HG02885 (cell line): ENCODE data around the gene DESI2.

Experiments
- ATAC-seq: cut with Tn5 transposase; IDR thresholded peaks from one replicate; pipeline ENCODE4 v1.9.1; 2021; ENCODE audit warnings: mild to moderate bottlenecking; ENCODE audit not compliant: unreplicated experiment, poor library complexity

Gene DESI2

GRCh38 chr1:244749230-244750016 lies 96.5 kb downstream of the DESI2 start:
- ATAC-seq: no peak

GRCh38 chr1:244751271-244751895 lies 98.5 kb downstream of the DESI2 start:
- no peak for ATAC-seq

GRCh38 chr1:244755673-244756072 lies 102.7 kb downstream of the DESI2 start:
- ATAC-seq: no peak

GRCh38 chr1:244757091-244757939 lies 104.4 kb downstream of the DESI2 start:
- ATAC-seq: no peak
